Mucosa of descending colon (tissue), 3 donors: ENCODE measurements around the gene MYO10. TPM values are rescaled to one million over a fixed set of nuclear protein-coding genes. Genes with fewer than 3 reads are reported as not detected.
A peak's percentile ranks its signal among the peaks of the same experiment; 100 is the strongest.

ENCODE experiments used
- ATAC-seq: fragments of 200-7000 bp; cut with Tn5 transposase; one replicate; pipeline ENCODE4 v1.9.1; 2020; ENCODE audit warnings: mild to moderate bottlenecking, moderate library complexity
- DNase-seq, 3 donors: peaks; one replicate each; pipeline ENCODE4 v3.0.0-alpha.2; 2020
- H3K36me3 ChIP-seq: fragments of 200-600 bp; one replicate; pipeline ENCODE4 v1.8.0; 2021; ENCODE audit warnings: low read depth, mild to moderate bottlenecking
- H3K4me1 ChIP-seq: fragments of 200-600 bp; one replicate; pipeline ENCODE4 v1.8.0; 2021; ENCODE audit warnings: low read depth, mild to moderate bottlenecking
- H3K4me3 ChIP-seq: fragments of 200-600 bp; one replicate; pipeline ENCODE4 v1.8.0; 2021; ENCODE audit warnings: mild to moderate bottlenecking
- H3K9me3 ChIP-seq: fragments of 200-600 bp; one replicate; pipeline ENCODE4 v1.8.0; 2021; ENCODE audit warnings: mild to moderate bottlenecking
- CTCF ChIP-seq: fragments of 200-600 bp; IDR thresholded peaks from one replicate; pipeline ENCODE4 v1.8.0; 2022; ENCODE audit warnings: antibody characterized with exemption, mild to moderate bottlenecking
- intact Hi-C, 2 donors: fragments of 100-400 bp; cut with DNase I in 1 of 2; cut with micrococcal nuclease in 1 of 2; formaldehyde crosslinking; loops; one replicate each; pipeline versions ENCODE4 v1.11.0 to v1.11.1; 2022; cut with DNase I, micrococcal nuclease
- total RNA-seq, 3 donors: library from RNA; stranded (reverse); fragmentation: NEBNext Ultra II Directional in 2 of 3; extraction: Animal tissue kit (Norgen Biotek cat#: 25700) in 2 of 3; gene quantifications; one replicate each; pipeline versions ENCODE4 v1.2.1 to v1.2.4, GENCODE V29; 2021 to 2023
- donor health status: DM: no; HTN: no; CAD: no; lungs with moderate emphysema.
- donor health status: DM: no; HTN: no; CAD: no.
- donor health status: DM: no; HTN: yes; CAD: no.

The MYO10 gene
- total RNA-seq, 3 donors from 2014 or later: 29.4 to 87.8 (median 61.3) TPM

GRCh38 chr5:16870878-16871277, 65.2 kb downstream of the MYO10 start:
- no peak for ATAC-seq
- Histone ChIP-seq H3K9me3 (no peaks in the 10 kb centered on the region), H3K4me3 (no peak overlapping the region), H3K36me3 (no peaks in the 10 kb centered on the region), H3K4me1 (peaks cover 13% of the 10 kb centered on the region)
- intact Hi-C loops: no loop called here
- TF ChIP-seq CTCF: no peak
- no peak for DNase-seq

GRCh38 chr5:16869821-16870796, 66.0 kb downstream of the MYO10 start:
- ATAC-seq (no peak), DNase-seq (no peak)
- H3K4me1 ChIP-seq: peaks cover 13% of the 10 kb centered on the region
- no peak for TF ChIP-seq CTCF
- H3K9me3 ChIP-seq: no peaks in the 10 kb centered on the region
- no peaks in the 10 kb centered on the region for H3K36me3 ChIP-seq
- no peak overlapping the region for H3K4me3 ChIP-seq
- intact Hi-C loops: no loop called here

- TF ChIP-seq CTCF: no peak
- H3K4me1 ChIP-seq: peaks cover 24% of the 10 kb centered on the region
- intact Hi-C loops: no loop called here
- no peak overlapping the region for H3K4me3 ChIP-seq
- DNase-seq (no peak), ATAC-seq (no peak)
- H3K9me3 ChIP-seq: no peaks in the 10 kb centered on the region
- H3K36me3 ChIP-seq: no peaks in the 10 kb centered on the region
These were observed 68.5 kb downstream of the MYO10 start for GRCh38 chr5:16867577-16867953.

GRCh38 chr5:16866795-16867576, 69.1 kb downstream of the MYO10 start:
- H3K4me3 ChIP-seq: no peak overlapping the region
- peak; percentile 82 for ATAC-seq
- H3K4me1 ChIP-seq: peaks cover 24% of the 10 kb centered on the region
- H3K36me3 ChIP-seq: no peaks in the 10 kb centered on the region
- peak in 2 of 3 donors; percentile 59 to 60 for DNase-seq
- no peak for TF ChIP-seq CTCF
- intact Hi-C loops: no loop called here
- H3K9me3 ChIP-seq: no peaks in the 10 kb centered on the region

- DNase-seq: no peak
- H3K36me3 ChIP-seq: no peaks in the 10 kb centered on the region
- peaks cover 24% of the 10 kb centered on the region for H3K4me1 ChIP-seq
- no peaks in the 10 kb centered on the region for H3K9me3 ChIP-seq
- no peak for ATAC-seq
- intact Hi-C loops: no loop called here
- H3K4me3 ChIP-seq: no peak overlapping the region
- no peak for TF ChIP-seq CTCF
These were observed 69.8 kb downstream of the MYO10 start for GRCh38 chr5:16866273-16866672.
